Limb (tissue), 2 donors: ENCODE measurements around the gene RANBP3.

ENCODE experiments used
- DNase-seq, 2 donors: peaks; one replicate each; pipeline ENCODE4 v3.0.0-alpha.2; 2016; ENCODE audit errors: extremely low spot score in 2 of 2

Gene RANBP3

DNA sequence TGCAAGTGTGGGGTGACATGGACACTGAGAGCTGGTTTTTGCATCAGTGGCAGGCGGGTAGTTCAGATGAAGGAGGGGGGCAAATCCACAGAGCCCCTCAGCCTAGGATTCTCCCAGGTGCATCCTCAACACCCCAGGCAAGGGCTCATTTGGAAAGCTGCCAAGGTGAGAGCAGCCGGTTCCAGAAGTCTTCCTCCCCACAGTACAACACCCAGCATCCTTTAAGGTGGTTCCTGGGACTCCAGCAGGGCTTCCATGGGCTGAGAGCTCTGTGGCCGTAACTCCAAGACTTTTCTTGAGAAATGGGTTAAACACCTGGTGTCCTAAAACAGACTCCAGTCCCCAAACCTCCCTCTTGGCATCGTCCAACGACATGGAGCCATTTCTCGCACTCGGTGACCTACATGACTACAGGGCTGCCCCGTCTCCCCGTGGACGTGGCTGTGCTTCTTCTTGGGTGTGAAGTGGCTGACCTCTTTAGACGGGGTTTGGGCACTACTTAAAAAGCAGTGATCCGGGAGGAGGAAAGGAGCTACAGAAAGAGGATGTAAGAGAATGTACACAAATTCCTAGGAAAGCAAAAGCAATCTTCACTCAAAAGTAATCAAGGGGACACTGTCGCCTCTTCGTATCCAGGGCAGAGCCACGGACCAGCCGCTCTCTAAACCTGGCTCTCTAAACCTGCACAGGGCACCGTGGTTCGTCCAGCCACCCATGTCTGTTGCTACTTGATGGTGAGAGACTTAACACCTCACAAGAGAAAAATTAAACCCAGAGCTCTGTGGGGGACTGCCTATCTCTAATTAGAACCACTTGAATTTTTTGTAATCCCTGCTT, 25.5 kb downstream of the RANBP3 start:
- no peak for DNase-seq

DNA sequence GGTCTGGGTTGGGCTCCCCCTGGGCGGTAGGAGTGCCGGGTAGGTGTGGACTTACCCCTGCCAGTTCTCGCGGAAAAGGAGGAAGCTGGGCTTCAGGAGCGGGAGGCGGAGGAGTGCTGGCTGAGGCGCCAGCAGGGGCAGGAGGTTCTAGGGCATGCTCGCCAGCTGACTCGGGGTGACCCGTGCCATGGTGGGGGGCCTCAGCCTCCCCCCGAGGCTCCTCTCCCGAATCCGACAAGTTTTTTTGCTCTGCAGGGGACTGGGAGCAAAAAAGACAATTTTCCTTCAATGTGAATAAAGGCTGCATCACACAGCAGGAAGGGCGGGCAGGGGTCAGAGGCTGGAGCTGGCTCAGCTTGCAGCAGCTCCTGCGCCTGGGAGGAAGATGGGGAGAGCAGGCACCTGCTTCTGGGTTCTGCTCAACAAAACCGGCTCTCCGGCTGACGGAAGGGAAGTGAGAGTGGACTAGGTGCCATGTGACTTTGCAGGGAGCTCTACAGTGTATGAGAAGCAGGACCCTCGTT, 26.5 kb downstream of the RANBP3 start:
- no peak for DNase-seq

DNA sequence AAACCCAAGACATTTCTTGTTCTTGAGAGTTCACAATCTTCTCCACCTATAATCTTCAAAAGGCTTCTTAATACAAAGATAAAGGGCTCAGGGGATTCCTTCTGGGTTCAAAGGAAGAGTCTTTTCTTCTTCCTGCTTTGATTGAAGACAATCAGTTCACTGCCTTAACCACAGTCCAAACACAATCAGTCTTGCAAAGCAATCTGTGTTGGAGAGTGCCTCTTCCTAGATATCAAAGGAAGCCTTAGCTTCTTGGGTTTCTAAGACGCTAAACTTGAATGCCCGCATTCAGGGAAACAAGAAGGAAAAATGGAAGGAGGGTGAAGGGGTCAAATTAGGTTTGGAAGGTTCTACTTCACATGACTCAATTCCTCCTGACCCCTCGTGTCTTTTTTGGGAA, 27.2 kb downstream of the RANBP3 start:
- no peak for DNase-seq

DNA sequence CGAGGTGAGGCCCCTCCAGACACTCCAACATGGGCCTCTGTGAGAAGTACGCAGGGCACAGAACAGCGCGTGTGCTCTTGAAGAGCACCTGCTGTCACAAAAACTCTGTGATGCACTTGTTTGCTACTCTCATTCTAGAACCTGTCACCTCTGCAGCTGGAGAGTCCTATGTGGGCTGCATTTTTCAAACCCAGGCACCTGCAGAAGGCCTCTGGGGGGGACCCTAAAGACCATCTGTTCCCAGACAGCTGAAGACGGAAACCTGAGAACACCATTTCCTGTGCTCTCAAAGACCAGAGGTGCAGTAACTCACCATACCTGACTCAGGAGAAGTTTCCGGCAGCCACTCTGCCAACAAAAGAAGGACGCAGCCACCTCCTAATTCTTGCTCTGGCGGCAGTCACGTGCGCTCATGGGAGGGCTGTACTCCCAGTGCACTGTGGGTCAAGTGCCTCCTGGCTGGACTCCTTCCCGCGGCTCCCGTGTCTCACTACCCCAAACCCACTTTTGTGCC, 28.1 kb downstream of the RANBP3 start:
- DNase-seq, result no peak

DNA sequence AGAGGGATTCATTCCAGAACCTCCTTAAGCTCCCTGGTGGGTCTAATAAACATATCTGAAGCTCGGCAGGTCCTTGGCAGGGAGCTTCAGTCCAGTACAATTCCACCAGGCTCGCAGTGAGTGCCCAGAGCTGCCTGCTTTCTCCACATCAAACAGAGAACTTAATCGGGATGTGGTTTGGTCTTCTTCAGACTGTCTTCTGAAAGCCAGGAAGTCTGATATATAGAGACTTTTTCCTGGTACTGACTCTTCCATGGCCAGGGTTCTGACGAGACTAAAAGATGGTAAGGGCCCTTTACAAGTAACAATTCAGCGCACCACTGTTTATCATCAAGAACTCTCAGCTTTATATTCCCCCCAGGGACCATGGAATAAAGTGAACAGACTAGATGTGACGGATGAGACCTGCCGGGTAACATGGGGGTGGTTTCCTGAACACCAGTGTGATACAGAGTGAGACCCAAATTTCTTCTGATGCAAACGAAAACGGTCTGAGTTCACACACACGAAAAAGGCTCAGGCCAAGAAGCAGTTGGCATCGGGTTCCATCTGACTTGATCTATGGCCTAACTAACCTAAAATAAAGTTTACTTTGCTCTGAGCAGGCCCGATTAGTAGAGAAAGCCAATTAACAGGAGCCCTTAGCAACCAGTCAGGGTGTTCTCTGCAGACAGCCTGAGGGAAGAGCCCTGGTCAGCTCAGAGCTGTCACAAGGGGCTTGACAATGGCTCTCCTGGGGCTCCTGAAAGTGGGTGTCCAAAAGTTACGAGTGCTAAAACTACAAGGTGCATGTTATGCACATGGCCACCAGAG, 29.0 kb downstream of the RANBP3 start:
- no peak for DNase-seq

DNA sequence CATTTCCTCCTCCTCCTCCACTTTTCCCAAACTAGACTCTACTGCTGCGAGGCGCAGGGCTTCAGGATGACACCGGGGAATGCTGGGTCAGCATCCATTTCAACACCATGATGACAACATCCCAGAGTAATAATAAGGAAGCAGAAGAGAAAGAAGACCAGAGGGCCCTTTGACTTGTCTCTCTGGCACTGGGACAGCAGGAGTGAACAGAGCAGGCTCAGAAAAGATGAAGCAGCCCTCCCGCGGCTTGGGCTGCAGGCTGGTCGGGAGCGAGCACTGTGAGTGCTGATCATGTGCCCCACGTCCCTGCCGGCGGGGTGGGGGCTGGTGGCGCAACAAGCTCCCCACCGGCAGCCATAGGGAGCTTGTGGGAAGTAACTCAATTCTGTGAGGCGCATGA, 30.5 kb downstream of the RANBP3 start:
- no peak for DNase-seq

DNA sequence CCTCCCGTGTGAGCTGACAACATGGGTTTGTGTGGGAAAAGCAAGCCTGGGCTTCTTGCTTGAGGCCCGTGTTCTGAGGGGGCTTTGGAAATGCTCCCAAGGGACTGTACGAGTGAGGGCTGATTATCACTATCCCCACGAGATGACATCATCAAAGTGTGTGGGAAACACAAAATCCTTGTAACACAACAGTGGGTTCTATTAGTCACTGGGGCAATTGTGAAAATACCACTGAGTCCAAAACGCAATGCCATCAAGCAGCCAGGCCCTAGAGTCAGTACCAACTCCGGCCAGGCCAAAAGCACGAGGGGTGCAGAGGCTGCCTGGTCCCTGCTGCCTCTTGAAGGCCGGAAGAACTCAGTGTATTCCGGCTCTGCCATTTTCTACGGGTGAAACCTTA, 34.3 kb downstream of the RANBP3 start:
- DNase-seq, result no peak

DNA sequence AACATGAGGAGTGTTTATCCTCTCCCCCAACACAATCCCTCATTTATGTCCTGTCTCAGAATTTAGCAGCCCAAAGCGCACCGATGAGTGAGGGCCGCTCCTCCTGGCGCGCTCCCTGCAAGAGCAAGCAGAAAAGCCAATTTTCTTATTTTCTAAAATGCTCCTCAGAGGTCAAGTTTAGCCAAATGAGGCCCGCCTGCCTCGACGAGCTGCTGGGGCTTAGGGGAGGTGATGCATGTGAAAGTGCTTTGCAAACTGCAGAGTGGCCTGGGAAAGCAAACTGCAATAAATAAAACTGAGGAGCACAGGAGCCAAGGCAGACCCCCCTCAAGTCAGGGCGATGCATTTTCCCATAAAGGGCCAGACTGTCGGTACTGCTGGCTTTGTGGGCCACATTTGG, 34.9 kb downstream of the RANBP3 start:
- no peak for DNase-seq

DNA sequence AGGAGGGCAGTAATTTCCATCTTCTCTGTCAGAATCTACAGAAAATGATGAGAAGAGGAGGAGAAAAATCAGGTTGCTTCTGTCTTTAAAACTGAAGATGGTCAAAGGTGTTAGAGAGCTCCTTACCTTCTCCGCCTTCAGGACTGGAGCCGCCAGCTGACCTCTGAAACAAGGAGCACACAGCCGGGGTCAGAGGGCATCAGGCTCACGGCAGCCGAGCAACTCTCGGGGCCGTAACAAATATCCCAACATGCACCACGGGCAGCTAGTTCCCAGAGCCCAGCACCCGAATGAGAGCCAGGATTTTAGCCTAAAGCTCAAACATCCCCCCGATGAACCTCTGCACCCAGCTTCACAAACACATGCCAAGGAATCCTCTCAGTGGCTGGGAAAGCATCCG, 36.3 kb downstream of the RANBP3 start:
- DNase-seq, result no peak

DNA sequence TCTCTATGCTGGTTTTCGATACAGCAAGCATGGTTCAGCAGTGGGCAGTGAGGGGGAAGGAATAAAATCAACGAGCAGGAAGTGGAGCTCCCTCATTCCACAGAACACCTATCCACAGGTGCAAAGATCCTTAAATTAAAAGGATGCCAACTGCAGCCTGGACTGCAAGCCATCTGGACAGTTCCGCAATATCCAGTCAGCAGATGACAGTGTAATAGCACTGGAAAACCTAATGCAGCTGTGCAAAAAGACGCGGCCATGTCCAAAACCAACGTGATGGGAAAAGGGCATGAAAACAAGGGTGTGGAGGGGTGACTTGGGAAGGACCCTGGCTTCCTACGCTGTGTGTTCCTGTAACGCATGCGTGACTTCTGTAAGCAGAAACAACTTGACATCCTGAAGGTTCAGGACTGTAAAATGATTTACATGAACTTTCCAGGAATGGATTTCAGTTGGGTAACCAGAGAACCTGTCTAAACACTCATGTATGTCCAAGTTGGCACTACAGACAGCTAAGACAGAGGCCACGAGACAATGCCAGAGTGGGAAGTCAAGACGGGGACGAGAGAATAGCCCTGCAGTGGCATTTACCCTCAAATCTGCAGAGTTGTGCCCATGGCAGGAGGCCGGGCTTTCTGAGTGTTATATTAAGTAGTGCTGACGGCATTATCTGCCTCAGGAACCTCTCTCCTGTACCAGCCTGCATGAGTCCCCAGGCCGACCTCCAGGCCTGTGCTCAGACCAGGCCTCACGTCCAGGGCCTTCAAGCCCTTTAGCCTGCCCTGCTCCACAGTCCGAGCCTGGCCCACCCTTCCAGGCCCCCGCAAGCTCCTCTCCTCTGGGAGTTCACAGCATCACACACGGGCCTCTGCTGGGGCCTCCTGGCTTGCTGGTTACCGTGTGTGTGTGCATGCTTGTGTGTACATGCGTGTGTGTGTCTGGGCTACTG, 37.4 kb downstream of the RANBP3 start:
- no peak for DNase-seq

DNA sequence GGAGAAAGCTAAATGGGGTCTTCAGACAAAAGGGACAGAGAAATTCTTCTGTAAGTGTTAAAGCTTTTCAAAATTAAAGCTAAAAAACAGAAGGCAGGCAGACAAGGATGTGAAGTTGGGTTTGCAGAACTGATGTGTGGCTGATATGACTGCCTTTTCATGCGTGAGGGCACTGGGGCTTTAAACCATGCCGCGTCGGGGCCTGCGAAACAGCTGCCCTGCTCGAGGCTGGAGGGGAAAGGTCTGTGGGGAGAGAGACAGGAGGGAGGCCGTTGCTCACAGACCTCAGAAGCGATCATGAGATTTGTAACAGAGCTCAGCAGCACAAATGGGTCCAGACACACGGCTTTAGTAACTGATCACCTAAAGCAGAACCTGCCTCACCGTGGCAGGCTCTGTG, 40.4 kb downstream of the RANBP3 start:
- no peak for DNase-seq

DNA sequence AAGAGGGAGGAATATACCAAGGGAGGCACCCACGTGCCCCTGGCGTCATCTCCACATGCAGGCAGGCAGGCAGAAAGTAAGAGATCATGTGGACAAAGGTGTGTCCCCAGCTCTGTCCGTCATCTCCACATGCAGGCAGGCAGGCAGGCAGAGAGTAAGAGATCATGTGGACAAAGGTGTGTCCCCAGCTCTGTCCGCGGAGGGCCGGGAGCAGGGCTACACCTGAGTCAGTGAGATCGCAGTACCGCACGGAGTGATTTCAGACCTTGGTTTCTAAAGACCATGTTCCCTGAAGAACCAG, 41.7 kb downstream of the RANBP3 start:
- DNase-seq, result no peak

DNA sequence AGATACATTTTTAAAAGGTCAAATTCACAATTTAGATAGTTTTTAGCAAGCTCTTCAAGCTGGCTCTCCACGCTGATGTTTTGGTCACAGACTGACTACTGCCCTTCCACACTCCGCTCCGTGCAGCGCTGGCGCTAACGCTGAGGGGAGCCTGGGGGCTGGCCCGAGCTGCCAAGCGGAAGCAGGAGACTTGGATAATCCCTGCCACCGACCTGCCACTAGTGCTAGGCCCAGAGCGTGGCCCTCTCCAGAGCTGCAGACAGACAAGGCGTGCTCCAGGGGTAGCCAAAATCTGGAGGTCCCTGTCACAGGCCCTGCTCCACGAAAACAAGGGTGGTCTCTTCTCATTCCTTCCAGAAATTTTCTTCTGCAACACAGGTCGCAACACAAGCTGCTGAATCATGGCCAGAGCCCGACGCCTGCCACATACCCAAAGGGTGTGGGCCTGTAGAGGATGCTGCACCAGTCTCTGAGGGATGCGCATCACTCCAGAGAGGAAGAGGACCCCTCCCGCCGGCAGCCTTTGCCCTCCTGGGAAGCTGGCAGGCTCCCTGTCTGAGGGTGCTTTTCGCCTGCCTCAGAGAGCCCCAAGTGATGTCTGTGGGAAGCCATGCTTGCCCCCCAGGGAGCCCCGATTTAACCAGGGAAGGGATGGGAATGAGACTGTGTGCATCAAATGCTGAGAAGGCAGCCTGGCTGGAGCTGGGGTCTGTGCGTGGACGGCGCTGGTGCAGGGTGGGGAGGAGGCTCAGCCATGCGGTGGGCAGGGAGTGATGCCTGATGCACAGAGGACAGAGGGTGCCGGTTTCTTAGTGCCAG, 42.3 kb downstream of the RANBP3 start:
- DNase-seq, result no peak

DNA sequence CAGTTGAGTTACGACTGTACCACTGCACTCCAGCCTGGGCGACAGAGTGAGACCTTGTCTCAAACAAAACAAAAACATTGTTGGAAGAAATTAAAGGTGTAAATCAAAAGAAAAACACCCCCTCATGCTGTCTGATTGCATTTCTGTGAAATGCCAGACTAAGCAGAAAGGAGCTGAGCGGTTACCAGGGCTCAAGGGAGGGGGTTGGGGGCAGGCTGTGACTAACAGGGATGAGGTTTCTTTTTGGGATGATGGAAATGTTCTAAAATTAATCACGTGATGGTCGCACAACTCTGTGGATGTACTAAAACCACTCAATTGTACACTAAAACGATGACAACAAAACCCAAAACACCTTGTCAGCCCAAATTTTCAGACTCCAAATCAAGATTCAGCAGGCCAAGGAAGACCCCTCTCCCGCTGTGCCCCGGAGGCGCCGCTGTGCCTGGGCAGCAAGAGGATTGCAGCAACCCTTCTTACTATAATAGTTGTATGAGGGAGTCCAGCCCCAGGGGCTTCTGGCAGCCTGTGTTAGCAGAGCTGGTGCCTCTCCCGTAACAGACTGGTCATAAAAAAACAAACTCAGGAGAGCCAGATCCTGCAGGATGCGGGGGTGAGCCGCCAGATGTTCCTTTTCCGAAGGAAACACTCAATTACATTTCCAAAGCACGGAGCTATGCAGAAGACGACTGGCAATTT, 43.0 kb downstream of the RANBP3 start:
- DNase-seq, result peak in 1 of 2 donors; percentile 49

DNA sequence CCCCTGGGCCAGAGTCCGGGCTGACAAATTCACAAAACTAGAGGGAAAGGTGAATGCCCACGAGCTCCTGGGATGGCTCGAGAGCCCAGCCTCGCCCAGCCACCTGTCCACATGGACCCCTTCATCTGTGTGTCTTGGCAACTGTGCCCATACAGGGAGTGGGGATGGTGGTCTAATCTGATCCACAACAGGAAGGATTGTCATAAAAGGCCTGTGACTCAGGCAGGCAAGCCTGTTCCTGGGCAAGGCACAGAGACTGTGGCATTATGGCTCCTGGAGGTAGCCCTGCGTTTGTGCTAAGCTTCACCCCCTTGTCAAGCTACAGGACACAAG, 43.9 kb downstream of the RANBP3 start:
- no peak for DNase-seq

DNA sequence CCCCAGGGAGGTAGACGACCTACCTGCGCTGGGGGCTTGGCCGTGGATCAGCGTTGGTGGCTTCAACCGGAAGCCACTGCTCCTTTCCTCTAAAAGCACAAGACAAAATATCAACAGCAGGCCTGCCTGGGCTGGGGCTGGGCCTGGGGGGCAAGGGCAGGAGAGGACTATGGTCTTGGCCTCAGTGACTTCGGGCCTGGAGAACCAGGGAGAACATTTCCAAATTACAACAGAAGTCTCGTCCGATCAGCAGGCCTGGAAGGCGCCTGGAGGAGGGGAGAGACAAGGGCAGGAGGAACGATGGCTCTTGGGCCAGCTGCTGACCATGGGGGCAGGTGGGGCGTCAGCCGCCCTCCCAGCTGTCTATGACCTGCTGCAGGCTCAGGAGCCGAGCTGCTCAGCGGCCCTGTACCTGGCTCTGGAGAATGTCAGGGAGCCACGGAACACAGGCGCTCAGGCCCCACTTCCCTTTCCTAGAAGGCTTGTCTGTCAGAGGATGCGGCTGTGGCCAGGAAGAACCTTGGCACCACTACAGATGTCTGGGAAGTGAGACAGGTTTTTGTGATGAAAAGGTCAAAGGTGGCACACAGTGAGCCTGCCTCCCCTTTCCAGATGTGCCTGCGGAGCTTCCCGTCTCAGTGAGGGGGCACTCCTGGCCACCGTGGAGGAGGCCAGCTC, 44.4 kb downstream of the RANBP3 start:
- no peak for DNase-seq

DNA sequence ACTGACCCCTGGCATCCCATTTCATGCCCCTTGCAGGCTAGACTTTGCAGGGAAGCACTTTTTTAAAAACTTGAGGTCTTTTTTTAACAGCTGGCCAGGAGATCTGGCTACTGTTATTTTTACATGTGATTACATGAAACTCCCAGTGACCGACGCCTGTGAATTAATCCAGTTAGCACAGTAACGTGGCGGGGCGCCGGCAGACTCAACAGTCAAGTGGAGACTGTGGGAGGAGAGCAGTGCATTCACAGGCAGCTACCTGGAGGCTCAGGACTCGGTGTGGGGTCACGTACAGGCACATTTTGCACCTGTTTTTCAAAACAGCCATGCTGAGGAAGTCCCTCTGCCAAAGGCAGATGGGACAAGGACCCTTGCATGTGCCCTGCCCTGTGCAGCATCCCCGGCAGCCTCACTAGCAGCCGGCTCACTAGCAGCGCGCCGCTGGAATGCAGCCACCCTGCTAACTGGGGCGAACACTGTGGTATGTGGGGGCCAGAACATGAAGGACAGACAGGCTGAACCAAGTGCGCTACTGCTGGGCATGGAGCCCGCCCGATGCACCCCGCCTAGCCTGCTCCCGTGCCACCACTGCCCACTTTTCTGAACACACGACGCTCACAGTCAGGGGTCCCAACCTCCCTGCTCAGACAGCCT, 45.2 kb downstream of the RANBP3 start:
- no peak for DNase-seq

DNA sequence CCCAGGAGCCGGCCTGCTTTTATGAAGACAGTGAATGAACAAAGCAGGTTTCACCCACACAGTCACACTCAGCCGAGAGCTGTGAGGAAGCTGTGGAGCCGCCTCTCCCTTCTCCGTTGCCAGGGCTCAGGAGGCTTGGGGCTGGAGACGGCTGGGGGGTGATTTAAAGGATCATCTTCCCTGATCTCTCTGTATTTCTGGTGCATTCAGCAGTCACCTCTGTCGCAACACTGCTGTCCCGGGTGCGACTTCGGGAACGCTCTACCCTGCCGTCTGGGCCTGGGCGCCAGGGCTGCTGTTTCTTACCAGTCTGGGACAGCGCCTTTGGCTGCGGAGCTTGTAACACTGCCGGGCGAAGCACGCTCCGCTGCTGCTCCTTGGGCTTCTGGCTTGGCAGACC, 45.8 kb downstream of the RANBP3 start:
- DNase-seq, result no peak

DNA sequence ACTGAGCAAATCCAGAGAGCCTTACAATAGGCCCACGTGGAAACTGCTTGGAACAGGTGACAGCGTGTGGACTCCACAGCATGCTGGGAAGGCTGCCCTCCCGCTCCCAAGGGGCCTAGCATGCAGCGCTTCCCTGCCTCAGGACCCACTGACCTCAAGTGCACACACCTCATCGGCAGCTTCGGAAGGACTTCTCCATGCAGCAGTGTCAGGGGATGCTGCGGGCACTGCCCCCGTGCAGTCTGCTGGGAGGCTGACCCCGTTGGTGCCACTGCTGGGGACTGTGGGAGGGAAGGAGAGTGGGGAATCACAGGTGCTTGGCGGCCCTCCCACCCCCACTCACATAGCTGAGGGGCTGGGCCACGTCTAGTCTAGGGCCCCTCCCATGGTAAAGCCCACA, 46.7 kb downstream of the RANBP3 start:
- DNase-seq, result no peak
